HEK293 (cell line): ENCODE data around the gene GPATCH3.
A peak's percentile ranks its signal among the peaks of the same experiment; 100 is the strongest.

Experiments used
- GLIS2 ChIP-seq: fragments of 450-650 bp; formaldehyde crosslinking; IDR thresholded peaks from 2 replicates; pipeline ENCODE4 v1.5.1; 2016; ENCODE audit warnings: missing biosample characterization, missing genetic modification characterization
- HOXC10 ChIP-seq: sonication (generic); formaldehyde crosslinking; IDR thresholded peaks from 2 replicates; pipeline ENCODE4 v1.8.1; 2023; ENCODE audit warnings: mild to moderate bottlenecking, missing genetic modification reagents
- MZF1 ChIP-seq: fragments of 450-650 bp; formaldehyde crosslinking; IDR thresholded peaks from 2 replicates; pipeline ENCODE4 v1.5.1; 2017; ENCODE audit warnings: missing biosample characterization, missing genetic modification characterization, borderline replicate concordance
- PBX3 ChIP-seq: sonication (generic); formaldehyde crosslinking; IDR thresholded peaks from 2 replicates; pipeline ENCODE4 v1.8.1; 2022; ENCODE audit warnings: mild to moderate bottlenecking, moderate library complexity, missing genetic modification reagents
- RBAK ChIP-seq: fragments of 450-650 bp; formaldehyde crosslinking; IDR thresholded peaks from 2 replicates; pipeline ENCODE4 v1.5.1; 2016; ENCODE audit warnings: missing biosample characterization, missing genetic modification characterization
- REPIN1 ChIP-seq: fragments of 450-650 bp; formaldehyde crosslinking; IDR thresholded peaks from 2 replicates; pipeline ENCODE4 v1.5.1; 2017; ENCODE audit warnings: missing biosample characterization, missing genetic modification characterization, low read depth
- SP7 ChIP-seq: fragments of 450-650 bp; formaldehyde crosslinking; IDR thresholded peaks from 2 replicates; pipeline ENCODE4 v1.5.1; 2016; ENCODE audit warnings: missing biosample characterization, missing genetic modification characterization
- ZBTB1 ChIP-seq: fragments of 450-650 bp; formaldehyde crosslinking; IDR thresholded peaks from 2 replicates; pipeline ENCODE4 v1.5.1; 2016; ENCODE audit warnings: missing biosample characterization, missing genetic modification characterization
- ZBTB11 ChIP-seq: fragments of 450-650 bp; formaldehyde crosslinking; conservative IDR thresholded peaks from 2 replicates; pipeline ENCODE4 v1.5.1; 2016; ENCODE audit warnings: low read depth, missing biosample characterization, missing genetic modification characterization
- ZFHX2 ChIP-seq: fragments of 450-650 bp; formaldehyde crosslinking; conservative IDR thresholded peaks from 2 replicates; pipeline ENCODE4 v1.5.1; 2016; ENCODE audit warnings: missing biosample characterization, missing genetic modification characterization
- ZIC2 ChIP-seq: fragments of 450-650 bp; formaldehyde crosslinking; IDR thresholded peaks from 2 replicates; pipeline ENCODE4 v1.5.1; 2016; ENCODE audit warnings: missing biosample characterization, missing genetic modification characterization
- ZNF10 ChIP-seq: fragments of 450-650 bp; formaldehyde crosslinking; IDR thresholded peaks from 2 replicates; pipeline ENCODE4 v1.5.1; 2017; ENCODE audit warnings: missing biosample characterization, missing genetic modification characterization
- ZNF114 ChIP-seq: fragments of 450-650 bp; formaldehyde crosslinking; IDR thresholded peaks from 2 replicates; pipeline ENCODE4 v1.5.0; 2017; ENCODE audit warnings: missing biosample characterization, missing genetic modification characterization
- ZNF155 ChIP-seq: fragments of 450-650 bp; formaldehyde crosslinking; IDR thresholded peaks from 2 replicates; pipeline ENCODE4 v1.5.1; 2016; ENCODE audit warnings: missing biosample characterization, missing genetic modification characterization
- ZNF169 ChIP-seq: fragments of 450-650 bp; formaldehyde crosslinking; IDR thresholded peaks from 2 replicates; pipeline ENCODE4 v1.5.1; 2016; ENCODE audit warnings: missing biosample characterization, missing genetic modification characterization
- ZNF221 ChIP-seq: fragments of 450-650 bp; formaldehyde crosslinking; IDR thresholded peaks from 2 replicates; pipeline ENCODE4 v1.5.1; 2017; ENCODE audit warnings: missing biosample characterization, missing genetic modification characterization, borderline replicate concordance
- ZNF23 ChIP-seq: fragments of 450-650 bp; formaldehyde crosslinking; IDR thresholded peaks from 2 replicates; pipeline ENCODE4 v1.5.1; 2016; ENCODE audit warnings: missing biosample characterization, missing genetic modification characterization, borderline replicate concordance
- ZNF324 ChIP-seq: fragments of 450-650 bp; formaldehyde crosslinking; IDR thresholded peaks from 2 replicates; pipeline ENCODE4 v1.5.1; 2016; ENCODE audit warnings: missing biosample characterization, missing genetic modification characterization
- ZNF335 ChIP-seq: fragments of 450-650 bp; formaldehyde crosslinking; conservative IDR thresholded peaks from 2 replicates; pipeline ENCODE4 v1.5.1; 2016; ENCODE audit warnings: missing biosample characterization, missing genetic modification characterization
- ZNF354C ChIP-seq: fragments of 450-650 bp; formaldehyde crosslinking; IDR thresholded peaks from 2 replicates; pipeline ENCODE4 v1.5.1; 2016; ENCODE audit warnings: missing biosample characterization, missing genetic modification characterization, low read depth, borderline replicate concordance
- ZNF423 ChIP-seq: fragments of 450-650 bp; formaldehyde crosslinking; IDR thresholded peaks from 2 replicates; pipeline ENCODE4 v1.5.1; 2016; ENCODE audit warnings: missing biosample characterization, missing genetic modification characterization
- ZNF558 ChIP-seq: fragments of 450-650 bp; formaldehyde crosslinking; IDR thresholded peaks from 2 replicates; pipeline ENCODE4 v1.5.1; 2016; ENCODE audit warnings: missing biosample characterization, missing genetic modification characterization
- ZNF560 ChIP-seq: fragments of 450-650 bp; formaldehyde crosslinking; IDR thresholded peaks from 2 replicates; pipeline ENCODE4 v1.5.1; 2017; ENCODE audit warnings: missing biosample characterization, missing genetic modification characterization, borderline replicate concordance
- ZNF639 ChIP-seq: fragments of 450-650 bp; formaldehyde crosslinking; IDR thresholded peaks from 2 replicates; pipeline ENCODE4 v1.5.1; 2016; ENCODE audit warnings: missing biosample characterization, missing genetic modification characterization
- ZXDB ChIP-seq: fragments of 450-650 bp; formaldehyde crosslinking; IDR thresholded peaks from 2 replicates; pipeline ENCODE4 v1.5.1; 2016; ENCODE audit warnings: missing biosample characterization, missing genetic modification characterization
- TF ChIP-seq, protein P1 (sequence below): fragments of 450-650 bp; formaldehyde crosslinking; IDR thresholded peaks from 2 replicates; pipeline ENCODE4 v1.5.1; 2016; ENCODE audit warnings: missing biosample characterization, missing genetic modification characterization
- TF ChIP-seq, protein P2 (sequence below): fragments of 450-650 bp; formaldehyde crosslinking; IDR thresholded peaks from 2 replicates; pipeline ENCODE4 v1.5.1; 2016; ENCODE audit warnings: missing biosample characterization, missing genetic modification characterization
- TF ChIP-seq, protein P3 (sequence below): fragments of 450-650 bp; formaldehyde crosslinking; IDR thresholded peaks from 2 replicates; pipeline ENCODE4 v1.5.1; 2016; ENCODE audit warnings: missing biosample characterization, missing genetic modification characterization

Gene GPATCH3

DNA sequence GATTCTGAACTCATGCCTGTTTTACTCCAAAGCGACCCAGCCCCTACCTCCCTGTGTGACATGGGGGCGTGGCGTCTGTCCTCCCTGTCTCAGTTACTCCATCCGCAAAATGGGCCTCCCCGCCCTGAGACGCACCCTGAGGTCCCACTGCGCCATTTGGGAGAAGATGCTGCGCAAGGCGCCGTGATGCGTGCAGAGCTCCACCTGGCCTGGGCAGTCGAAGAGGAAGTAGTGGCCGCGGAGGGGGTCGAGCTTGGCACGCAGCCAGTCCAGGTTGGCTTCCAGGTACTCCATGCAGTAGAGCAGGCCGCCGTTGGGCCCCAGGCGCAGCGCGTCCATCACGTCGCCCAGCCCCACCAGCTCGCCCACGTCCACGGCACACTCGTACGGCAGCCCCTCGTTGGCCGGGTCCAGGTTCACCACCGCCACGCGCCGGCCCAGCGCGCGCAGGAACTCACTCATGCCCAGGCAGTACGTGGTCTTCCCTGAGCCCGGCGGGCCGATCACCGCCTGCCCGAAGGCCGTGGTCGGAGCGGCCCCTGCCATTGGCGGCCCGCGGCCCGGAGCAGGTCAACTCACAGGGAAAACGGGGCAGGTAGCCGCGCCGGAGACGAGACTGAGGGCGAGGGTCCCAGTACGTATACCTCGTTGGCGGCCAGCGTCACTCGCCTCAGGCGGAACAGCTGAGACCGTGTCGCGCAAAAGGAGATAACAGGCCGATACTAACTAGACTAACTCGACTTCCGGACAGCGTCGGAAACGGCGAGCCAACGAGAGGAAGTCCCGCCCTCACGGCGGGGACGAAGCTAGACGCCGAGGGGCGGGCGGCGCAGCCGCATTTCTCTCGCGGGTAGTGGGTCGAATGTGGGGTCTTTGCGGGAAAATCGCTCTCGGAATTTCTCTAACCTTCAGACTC is 10.5 kb downstream of the GPATCH3 start, which contains the start of gene GPN2 (continued):
- TF ChIP-seq ZNF155 (no peak), ZNF639 (tag by site-specific recombination) (no peak), ZNF169 (tag by site-specific recombination) (no peak), GLIS2 (tag by site-specific recombination) (peak; percentile 28; the same call in 1 of the 2 replicates), ZNF324 (tag by site-specific recombination) (0 out of 2 replicates have a peak, but pooled peaks have one; percentile 30), ZNF558 (tag by site-specific recombination) (no peak), MZF1 (tag by site-specific recombination) (no peak), ZNF114 (tag by site-specific recombination) (no peak), ZBTB11 (tag by site-specific recombination) (peak; percentile 84), ZBTB1 (tag by site-specific recombination) (no peak), ZNF354C (tag by site-specific recombination) (no peak), HOXC10 (peak; percentile 54; the same call in 1 of the 2 replicates), ZXDB (peak; percentile 89), PBX3 (CRISPR knock-in tag) (peak; percentile 61; the same call in 1 of the 2 replicates), ZNF335 (tag by site-specific recombination) (peak; percentile 99), ZNF10 (tag by site-specific recombination) (no peak), REPIN1 (tag by site-specific recombination) (no peak), ZNF23 (tag by site-specific recombination) (no peak), ZFHX2 (peak; percentile 69), ZNF560 (no peak), SP7 (tag by site-specific recombination) (peak; percentile 73), ZNF221 (no peak), RBAK (tag by site-specific recombination) (no peak), ZNF423 (tag by site-specific recombination) (no peak), ZIC2 (tag by site-specific recombination) (no peak)
- TF ChIP-seq, protein P1, sequence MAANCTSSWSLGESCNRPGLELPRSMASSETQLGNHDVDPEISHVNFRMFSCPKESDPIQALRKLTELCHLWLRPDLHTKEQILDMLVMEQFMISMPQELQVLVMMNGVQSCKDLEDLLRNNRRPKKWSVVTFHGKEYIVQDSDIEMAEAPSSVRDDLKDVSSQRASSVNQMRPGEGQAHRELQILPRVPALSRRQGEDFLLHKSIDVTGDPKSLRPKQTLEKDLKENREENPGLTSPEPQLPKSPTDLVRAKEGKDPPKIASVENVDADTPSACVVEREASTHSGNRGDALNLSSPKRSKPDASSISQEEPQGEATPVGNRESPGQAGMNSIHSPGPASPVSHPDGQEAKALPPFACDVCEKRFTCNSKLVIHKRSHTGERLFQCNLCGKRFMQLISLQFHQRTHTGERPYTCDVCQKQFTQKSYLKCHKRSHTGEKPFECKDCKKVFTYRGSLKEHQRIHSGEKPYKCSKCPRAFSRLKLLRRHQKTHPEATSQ (tag by site-specific recombination): no peak; the same call in 1 of the 2 replicates
- TF ChIP-seq, protein P2, sequence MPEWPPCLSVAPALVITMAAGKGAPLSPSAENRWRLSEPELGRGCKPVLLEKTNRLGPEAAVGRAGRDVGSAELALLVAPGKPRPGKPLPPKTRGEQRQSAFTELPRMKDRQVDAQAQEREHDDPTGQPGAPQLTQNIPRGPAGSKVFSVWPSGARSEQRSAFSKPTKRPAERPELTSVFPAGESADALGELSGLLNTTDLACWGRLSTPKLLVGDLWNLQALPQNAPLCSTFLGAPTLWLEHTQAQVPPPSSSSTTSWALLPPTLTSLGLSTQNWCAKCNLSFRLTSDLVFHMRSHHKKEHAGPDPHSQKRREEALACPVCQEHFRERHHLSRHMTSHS (tag by site-specific recombination): no peak
- TF ChIP-seq, protein P3, sequence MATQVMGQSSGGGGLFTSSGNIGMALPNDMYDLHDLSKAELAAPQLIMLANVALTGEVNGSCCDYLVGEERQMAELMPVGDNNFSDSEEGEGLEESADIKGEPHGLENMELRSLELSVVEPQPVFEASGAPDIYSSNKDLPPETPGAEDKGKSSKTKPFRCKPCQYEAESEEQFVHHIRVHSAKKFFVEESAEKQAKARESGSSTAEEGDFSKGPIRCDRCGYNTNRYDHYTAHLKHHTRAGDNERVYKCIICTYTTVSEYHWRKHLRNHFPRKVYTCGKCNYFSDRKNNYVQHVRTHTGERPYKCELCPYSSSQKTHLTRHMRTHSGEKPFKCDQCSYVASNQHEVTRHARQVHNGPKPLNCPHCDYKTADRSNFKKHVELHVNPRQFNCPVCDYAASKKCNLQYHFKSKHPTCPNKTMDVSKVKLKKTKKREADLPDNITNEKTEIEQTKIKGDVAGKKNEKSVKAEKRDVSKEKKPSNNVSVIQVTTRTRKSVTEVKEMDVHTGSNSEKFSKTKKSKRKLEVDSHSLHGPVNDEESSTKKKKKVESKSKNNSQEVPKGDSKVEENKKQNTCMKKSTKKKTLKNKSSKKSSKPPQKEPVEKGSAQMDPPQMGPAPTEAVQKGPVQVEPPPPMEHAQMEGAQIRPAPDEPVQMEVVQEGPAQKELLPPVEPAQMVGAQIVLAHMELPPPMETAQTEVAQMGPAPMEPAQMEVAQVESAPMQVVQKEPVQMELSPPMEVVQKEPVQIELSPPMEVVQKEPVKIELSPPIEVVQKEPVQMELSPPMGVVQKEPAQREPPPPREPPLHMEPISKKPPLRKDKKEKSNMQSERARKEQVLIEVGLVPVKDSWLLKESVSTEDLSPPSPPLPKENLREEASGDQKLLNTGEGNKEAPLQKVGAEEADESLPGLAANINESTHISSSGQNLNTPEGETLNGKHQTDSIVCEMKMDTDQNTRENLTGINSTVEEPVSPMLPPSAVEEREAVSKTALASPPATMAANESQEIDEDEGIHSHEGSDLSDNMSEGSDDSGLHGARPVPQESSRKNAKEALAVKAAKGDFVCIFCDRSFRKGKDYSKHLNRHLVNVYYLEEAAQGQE (tag by site-specific recombination): 0 out of 2 replicates have a peak, but pooled peaks have one; percentile 25
